ENCODE measurements around the gene SUCLA2.

DNA sequence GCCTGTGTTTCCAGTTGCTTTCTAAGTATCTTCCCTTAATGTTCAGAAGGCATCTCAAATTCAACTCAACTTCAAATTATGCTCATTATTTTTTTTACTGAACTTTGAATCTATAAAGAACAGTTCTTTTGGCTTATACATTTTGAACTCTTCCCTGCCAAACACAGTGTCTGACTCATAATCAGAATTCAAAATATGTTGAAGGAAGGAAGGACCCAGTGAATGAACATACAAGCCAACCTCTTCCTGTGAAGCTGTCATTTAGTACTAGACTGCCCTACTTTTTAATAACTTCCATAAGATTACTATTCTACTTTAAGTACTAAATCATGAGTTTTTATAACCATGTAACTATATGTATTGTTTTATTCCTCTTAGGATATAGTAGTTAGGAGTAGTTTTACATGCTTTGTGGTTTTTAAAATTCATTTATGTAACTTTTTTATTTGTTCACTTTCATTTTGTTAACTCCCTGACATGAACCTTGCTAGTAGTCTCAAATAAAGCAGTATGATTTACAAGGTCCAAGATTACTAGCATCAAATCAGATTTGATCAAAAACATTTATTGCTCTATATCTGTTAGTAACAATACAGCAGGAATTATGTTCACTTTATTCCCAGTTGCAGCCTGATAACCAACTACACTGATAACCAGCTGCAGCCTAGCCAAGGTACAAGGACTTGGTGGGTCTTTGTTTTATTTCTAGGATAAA, 42.9 kb upstream of the SUCLA2 start:
- TF ChIP-seq CTCF (conservative IDR thresholded peaks at IDR 0.05; ENCODE audit: low read depth in 2 of 2) (no peak), EZH2phosphoT487 (IDR thresholded peaks at IDR 0.05; ENCODE audit: unreplicated experiment) (no peak), STAT1 (IDR thresholded peaks at IDR 0.05; ENCODE audit: unreplicated experiment) (no peak)
- TF ChIP-seq, protein P1, sequence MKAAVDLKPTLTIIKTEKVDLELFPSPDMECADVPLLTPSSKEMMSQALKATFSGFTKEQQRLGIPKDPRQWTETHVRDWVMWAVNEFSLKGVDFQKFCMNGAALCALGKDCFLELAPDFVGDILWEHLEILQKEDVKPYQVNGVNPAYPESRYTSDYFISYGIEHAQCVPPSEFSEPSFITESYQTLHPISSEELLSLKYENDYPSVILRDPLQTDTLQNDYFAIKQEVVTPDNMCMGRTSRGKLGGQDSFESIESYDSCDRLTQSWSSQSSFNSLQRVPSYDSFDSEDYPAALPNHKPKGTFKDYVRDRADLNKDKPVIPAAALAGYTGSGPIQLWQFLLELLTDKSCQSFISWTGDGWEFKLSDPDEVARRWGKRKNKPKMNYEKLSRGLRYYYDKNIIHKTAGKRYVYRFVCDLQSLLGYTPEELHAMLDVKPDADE (IDR thresholded peaks at IDR 0.05) = no peak

All from GM23338 (cell line).